HepG2 (cell line): ENCODE data around the gene PHKB. TPM values are rescaled to one million over a fixed set of nuclear protein-coding genes. Genes with fewer than 3 reads are reported as not detected.

Source experiments
- CBX1 ChIP-seq: IDR thresholded peaks from one replicate; pipeline ENCODE4 v1.6.1; 2016; ENCODE audit warnings: antibody characterized with exemption, low read depth
- DRAP1 ChIP-seq: IDR thresholded peaks from 2 replicates; pipeline ENCODE4 v1.6.1; 2016; ENCODE audit warnings: missing genetic modification reagents, missing compliant biosample characterization
- ESRRA ChIP-seq: sonication (generic); formaldehyde crosslinking; IDR thresholded peaks from 2 replicates; pipeline ENCODE4 v1.5.1; 2020; ENCODE audit warnings: mild to moderate bottlenecking, low read depth, missing genetic modification reagents
- ETV6 ChIP-seq: sonication (generic); formaldehyde crosslinking; conservative IDR thresholded peaks from 2 replicates; pipeline ENCODE4 v1.4.0; 2020; ENCODE audit warnings: missing genetic modification reagents
- HIC2 ChIP-seq: sonication (generic); formaldehyde crosslinking; IDR thresholded peaks from 2 replicates; pipeline ENCODE4 v1.9.0; 2022; ENCODE audit warnings: low read depth, missing genetic modification reagents
- KLF9 ChIP-seq: IDR thresholded peaks from 2 replicates; pipeline ENCODE4 v1.6.1; 2016; ENCODE audit warnings: low read depth
- MYNN ChIP-seq: sonication (generic); formaldehyde crosslinking; IDR thresholded peaks from 2 replicates; pipeline ENCODE4 v1.4.0; 2020; ENCODE audit warnings: mild to moderate bottlenecking, low read depth, missing genetic modification reagents
- PHF20 ChIP-seq: sonication (generic); formaldehyde crosslinking; IDR thresholded peaks from 2 replicates; pipeline ENCODE4 v1.5.0; 2020; ENCODE audit warnings: mild to moderate bottlenecking, missing genetic modification reagents
- SMAD9 ChIP-seq: sonication (generic); formaldehyde crosslinking; IDR thresholded peaks from 2 replicates; pipeline ENCODE4 v1.5.1; 2020; ENCODE audit warnings: mild to moderate bottlenecking, missing genetic modification reagents
- SP1 ChIP-seq, 2 experiments: fragments of 450-650 bp in 1 of 2; sonication (generic) in 1 of 2; formaldehyde crosslinking in 1 of 2; IDR thresholded peaks; 2 replicates each; pipeline versions ENCODE4 v1.4.0 to v1.6.1; 2016 to 2020; ENCODE audit warnings: missing genetic modification reagents in 1 of 2
- TFDP2 ChIP-seq: sonication (generic); formaldehyde crosslinking; IDR thresholded peaks from 2 replicates; pipeline ENCODE4 v1.4.0; 2020; ENCODE audit warnings: missing genetic modification reagents
- USF2 ChIP-seq, 2 experiments: sonication (generic) in 1 of 2; formaldehyde crosslinking in 1 of 2; IDR thresholded peaks; 2 replicates each; pipeline versions ENCODE4 v1.5.1 to v1.6.1; 2011 to 2020; ENCODE audit warnings: borderline replicate concordance in 1 of 2, low read depth in 1 of 2, low read length in 1 of 2, mild to moderate bottlenecking in 1 of 2, missing genetic modification reagents in 1 of 2, moderate library complexity in 1 of 2
- ZBTB44 ChIP-seq: sonication (generic); formaldehyde crosslinking; IDR thresholded peaks from 2 replicates; pipeline ENCODE4 v1.4.0; 2020; ENCODE audit warnings: missing genetic modification reagents
- ZKSCAN1 ChIP-seq: fragments of 150-350 bp; IDR thresholded peaks from 2 replicates; pipeline ENCODE4 v1.6.1; 2014; ENCODE audit warnings: low read length
- ZNF430 ChIP-seq: sonication (generic); formaldehyde crosslinking; IDR thresholded peaks from 2 replicates; pipeline ENCODE4 v1.9.0; 2021; ENCODE audit warnings: mild to moderate bottlenecking, missing genetic modification reagents
- ZNF44 ChIP-seq: sonication (generic); formaldehyde crosslinking; IDR thresholded peaks from 2 replicates; pipeline ENCODE4 v1.5.1; 2020; ENCODE audit warnings: mild to moderate bottlenecking, missing genetic modification reagents
- ZNF484 ChIP-seq: sonication (generic); formaldehyde crosslinking; IDR thresholded peaks from 2 replicates; pipeline ENCODE4 v1.5.1; 2020; ENCODE audit warnings: mild to moderate bottlenecking, low read depth, missing genetic modification reagents, borderline replicate concordance
- ZNF512 ChIP-seq: sonication (generic); formaldehyde crosslinking; IDR thresholded peaks from 2 replicates; pipeline ENCODE4 v1.4.0; 2020; ENCODE audit warnings: mild to moderate bottlenecking, missing genetic modification reagents
- ZNF883 ChIP-seq: sonication (generic); formaldehyde crosslinking; IDR thresholded peaks from 2 replicates; pipeline ENCODE4 v1.5.1; 2020; ENCODE audit warnings: mild to moderate bottlenecking, missing genetic modification reagents; ENCODE audit errors: not compliant biosample characterization
- polyA plus RNA-seq, 8 experiments: library from polyadenylated mRNA; depleted of rRNA in 3 of 8; stranded (reverse) in 7 of 8; unstranded in 1 of 8; fragments of >200 nt; fragmentation: Illumina TruSeq in 4 of 8; extraction: Trizol in 4 of 8; gene quantifications; 2 replicates each; pipeline versions ENCODE4 v1.2.1 to v1.2.3, GENCODE V29; 2011 to 2016; ENCODE audit warnings: low read depth in 4 of 8, missing spikeins in 1 of 8, mixed read lengths in 1 of 8; ENCODE audit not compliant: insufficient read depth in 1 of 8
- total RNA-seq, 5 experiments: library from RNA; depleted of rRNA; stranded (reverse); fragments of >200 nt; fragmentation: Illumina TruSeq; extraction: Trizol; gene quantifications; 2 replicates each; pipeline ENCODE4 v1.2.3, GENCODE V29; 2016; ENCODE audit warnings: low read depth in 1 of 5

Gene PHKB
- total and polyA plus RNA-seq, 2 of the 13 experiments (the other 11 are each of a cell fraction or from before 2014, with no cell fraction given) = 66.0 to 80.8 TPM

GRCh38 chr16:47460711-47461597 is at the start of gene PHKB, which contains the start of gene ITFG1 (continued):
- no peak; the same call in 1 of the 2 replicates for TF ChIP-seq HIC2 (CRISPR knock-in tag)
- TF ChIP-seq SP1 (IDR thresholded peaks at IDR 0.05) = no peak
- peak; percentile 96 for TF ChIP-seq SP1 (CRISPR knock-in tag; IDR thresholded peaks at IDR 0.05)
- TF ChIP-seq ZNF484 = no peak
- TF ChIP-seq CBX1 = no peak
- TF ChIP-seq ZNF44 (CRISPR knock-in tag) = no peak; the same call in 1 of the 2 replicates
- TF ChIP-seq DRAP1 (CRISPR knock-in tag) = peak; percentile 89
- no peak for TF ChIP-seq SMAD9
- TF ChIP-seq KLF9 (CRISPR knock-in tag) = peak; percentile 97; the same call in 1 of the 2 replicates
- peak; percentile 72 for TF ChIP-seq TFDP2
- 0 out of 2 replicates have a peak, but pooled peaks have one; percentile 41 for TF ChIP-seq ZNF512 (CRISPR knock-in tag)
- TF ChIP-seq PHF20 (CRISPR knock-in tag) = peak; percentile 92
- TF ChIP-seq ESRRA (CRISPR knock-in tag) = peak; percentile 63
- peak; percentile 82; the same call in 1 of the 2 replicates for TF ChIP-seq ZNF430
- TF ChIP-seq MYNN (CRISPR knock-in tag) = no peak
- peak; percentile 69 for TF ChIP-seq ZNF883 (CRISPR knock-in tag)
- no peak for TF ChIP-seq ZKSCAN1
- TF ChIP-seq USF2 (IDR thresholded peaks at IDR 0.05; ENCODE audit: low read depth, low read length) = no peak
- TF ChIP-seq USF2 (CRISPR knock-in tag; IDR thresholded peaks at IDR 0.05; ENCODE audit: borderline replicate concordance) = no peak
- no peak for TF ChIP-seq ZBTB44 (CRISPR knock-in tag)
- no peak; the same call in none of the 2 replicates for TF ChIP-seq ETV6
